Fibroblast of mammary gland (primary cell): Measurements from ENCODE around the gene GPC6.

Experiments
- DNase-seq: peaks from one replicate; pipeline ENCODE4 v3.0.0-alpha.2; 2010; ENCODE audit warnings: low read depth
- H3K4me3 ChIP-seq: 2 replicates; pipeline ENCODE4 v1.5.1; 2011; ENCODE audit warnings: low read depth, mild to moderate bottlenecking, low read length, moderate library complexity; ENCODE audit not compliant: control insufficient read depth
- CTCF ChIP-seq: conservative IDR thresholded peaks from 2 replicates; pipeline ENCODE4 v1.5.1; 2011; ENCODE audit warnings: low read depth, low read length, inconsistent platforms; ENCODE audit not compliant: control insufficient read depth, insufficient read depth

Gene GPC6

GRCh38 chr13:93227878-93228642 is 1.5 kb downstream of the GPC6 start:
- DNase-seq: peak; percentile 85
- peak; percentile 47 for TF ChIP-seq CTCF
- H3K4me3 ChIP-seq: peak overlapping the region; percentile 82

GRCh38 chr13:93228643-93228937 is 2.0 kb downstream of the GPC6 start:
- H3K4me3 ChIP-seq: peak overlapping the region; percentile 82
- DNase-seq: no peak
- TF ChIP-seq CTCF: no peak

- peak; percentile 92 for DNase-seq
- no peak for TF ChIP-seq CTCF
Observed at GRCh38 chr13:93230261-93230855, 3.8 kb downstream of the GPC6 start.

GRCh38 chr13:93231867-93232266 is 5.3 kb downstream of the GPC6 start:
- no peak for DNase-seq
- no peak overlapping the region for H3K4me3 ChIP-seq
- TF ChIP-seq CTCF: no peak

More at GRCh38 chr13:93230261-93230855, 3.8 kb downstream of the GPC6 start:
- no peak overlapping the region for H3K4me3 ChIP-seq

- DNase-seq: no peak
- H3K4me3 ChIP-seq: no peak overlapping the region
- TF ChIP-seq CTCF: peak; percentile 29
Observed at GRCh38 chr13:93233997-93234416, 7.4 kb downstream of the GPC6 start.

GRCh38 chr13:93234459-93234858 is 7.9 kb downstream of the GPC6 start:
- TF ChIP-seq CTCF: no peak
- no peak for DNase-seq
- H3K4me3 ChIP-seq: no peak overlapping the region
